Endodermal cell (in vitro differentiated cells): ENCODE measurements around the gene ADIG. TPM values are rescaled to one million over a fixed set of nuclear protein-coding genes. Genes with fewer than 3 reads are reported as not detected.

Experiments
- DNase-seq: peaks from one replicate; pipeline ENCODE4 v3.0.0-alpha.2; 2017
- H3K27ac ChIP-seq: 2 replicates; pipeline ENCODE4 v1.5.1; 2013; ENCODE audit warnings: mild to moderate bottlenecking, low read depth, low read length, moderate library complexity
- H3K27me3 ChIP-seq: 2 replicates; pipeline ENCODE4 v1.6.1; 2013; ENCODE audit warnings: mild to moderate bottlenecking, low read length, moderate library complexity; ENCODE audit not compliant: insufficient read depth, control insufficient read depth, poor library complexity, severe bottlenecking
- H3K36me3 ChIP-seq: 2 replicates; pipeline ENCODE4 v1.7.0; 2013; ENCODE audit warnings: mild to moderate bottlenecking, low read length, moderate library complexity; ENCODE audit not compliant: control insufficient read depth, insufficient read depth
- H3K4me1 ChIP-seq: one replicate; pipeline ENCODE4 v1.7.0; 2013; ENCODE audit warnings: low read length; ENCODE audit not compliant: control insufficient read depth, insufficient read depth
- H3K4me3 ChIP-seq: 2 replicates; pipeline ENCODE4 v1.5.1; 2013; ENCODE audit warnings: mild to moderate bottlenecking, low read length, moderate library complexity
- H3K9ac ChIP-seq: 2 replicates; pipeline ENCODE4 v1.6.1; 2013; ENCODE audit warnings: mild to moderate bottlenecking, low read length, moderate library complexity; ENCODE audit not compliant: poor library complexity, severe bottlenecking; ENCODE audit errors: extremely low read depth
- H3K9me3 ChIP-seq: 2 replicates; pipeline ENCODE4 v1.6.1; 2013; ENCODE audit warnings: mild to moderate bottlenecking, low read length, moderate library complexity; ENCODE audit not compliant: control insufficient read depth
- H3K27ac Mint-ChIP-seq: 2 replicates; pipeline ENCODE4 v1.8.0; 2020; ENCODE audit warnings: mixed read lengths
- H3K27me3 Mint-ChIP-seq: 2 replicates; pipeline ENCODE4 v1.8.0; 2021; ENCODE audit warnings: mild to moderate bottlenecking, mixed read lengths; ENCODE audit not compliant: insufficient read depth
- H3K36me3 Mint-ChIP-seq: 2 replicates; pipeline ENCODE4 v1.8.0; 2020; ENCODE audit warnings: low read depth, mixed read lengths
- H3K4me1 Mint-ChIP-seq: 2 replicates; pipeline ENCODE4 v1.8.0; 2020; ENCODE audit warnings: mixed read lengths
- H3K4me3 Mint-ChIP-seq: 2 replicates; pipeline ENCODE4 v1.8.0; 2020; ENCODE audit warnings: mild to moderate bottlenecking, moderate library complexity, mixed read lengths
- H3K9me3 Mint-ChIP-seq: 2 replicates; pipeline ENCODE4 v1.8.0; 2020; ENCODE audit warnings: mild to moderate bottlenecking, mixed read lengths
- CTCF ChIP-seq: fragments of 200-600 bp; sonication (generic); conservative IDR thresholded peaks from 2 replicates; pipeline ENCODE4 v1.5.0; 2021; ENCODE audit warnings: antibody characterized with exemption, mild to moderate bottlenecking
- WGBS, 2 experiments: methylation state at CpG; one replicate each; pipeline versions ENCODE4 v1.1.5 to v1.1.7; 2013; ENCODE audit warnings: missing lambda C conversion rate in 2 of 2, mixed read lengths in 1 of 2; ENCODE audit not compliant: insufficient coverage in 1 of 2, insufficient read length in 1 of 2; 5-methylcytosine and 5-hydroxymethylcytosine counted together
- total RNA-seq, 2 donors: library from RNA; stranded (reverse); fragmentation: NEBNext Ultra II Directional in 1 of 2; extraction: Animal tissue kit (Norgen Biotek cat#: 25700) in 1 of 2; gene quantifications; 2 replicates in 1 of 2; 3 replicates in 1 of 2; pipeline ENCODE4 v1.2.1, GENCODE V29; 2021

ADIG gene
- total RNA-seq, 2 donors from 2014 or later: not detected

DNA sequence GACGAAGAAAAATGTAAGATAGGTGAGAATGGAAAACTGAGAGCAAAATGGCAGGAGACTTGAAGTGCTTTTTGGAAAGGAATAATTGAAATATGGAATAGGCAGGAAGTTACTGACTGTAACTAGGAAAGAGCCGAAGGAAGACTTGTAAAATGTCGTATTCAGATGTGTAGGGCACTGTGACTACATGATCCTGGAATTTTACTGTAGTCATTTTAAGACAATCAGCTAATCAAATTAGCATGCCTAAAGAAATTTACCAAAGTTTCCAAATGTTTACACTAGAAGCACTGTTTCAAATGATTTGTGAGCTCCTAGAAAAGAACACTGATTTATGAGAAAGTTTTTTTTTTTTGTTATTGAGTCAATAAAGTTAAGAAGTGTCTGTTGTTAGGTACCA is 21.2 kb upstream of the ADIG start:
- Mint-ChIP-seq H3K4me3 (no peak overlapping the region), H3K4me1 (peaks cover 35% of the 10 kb centered on the region), H3K27ac (peak overlapping the region; percentile 90), H3K27me3 (no peaks in the 10 kb centered on the region), H3K36me3 (peaks cover 58% of the 10 kb centered on the region), H3K9me3 (no peaks in the 10 kb centered on the region)
- Histone ChIP-seq H3K36me3 (peaks cover 78% of the 10 kb centered on the region), H3K9ac (no peak overlapping the region), H3K9me3 (peaks cover 7% of the 10 kb centered on the region), H3K27ac (no peak overlapping the region), H3K4me3 (peak overlapping the region; percentile 53), H3K27me3 (no peaks in the 10 kb centered on the region), H3K4me1 (peaks cover 4% of the 10 kb centered on the region)
- DNase-seq: no peak
- no peak for TF ChIP-seq CTCF
- 81 to 82% methylated on average over 3 of the region's 3 CpGs for WGBS, 2 experiments

DNA sequence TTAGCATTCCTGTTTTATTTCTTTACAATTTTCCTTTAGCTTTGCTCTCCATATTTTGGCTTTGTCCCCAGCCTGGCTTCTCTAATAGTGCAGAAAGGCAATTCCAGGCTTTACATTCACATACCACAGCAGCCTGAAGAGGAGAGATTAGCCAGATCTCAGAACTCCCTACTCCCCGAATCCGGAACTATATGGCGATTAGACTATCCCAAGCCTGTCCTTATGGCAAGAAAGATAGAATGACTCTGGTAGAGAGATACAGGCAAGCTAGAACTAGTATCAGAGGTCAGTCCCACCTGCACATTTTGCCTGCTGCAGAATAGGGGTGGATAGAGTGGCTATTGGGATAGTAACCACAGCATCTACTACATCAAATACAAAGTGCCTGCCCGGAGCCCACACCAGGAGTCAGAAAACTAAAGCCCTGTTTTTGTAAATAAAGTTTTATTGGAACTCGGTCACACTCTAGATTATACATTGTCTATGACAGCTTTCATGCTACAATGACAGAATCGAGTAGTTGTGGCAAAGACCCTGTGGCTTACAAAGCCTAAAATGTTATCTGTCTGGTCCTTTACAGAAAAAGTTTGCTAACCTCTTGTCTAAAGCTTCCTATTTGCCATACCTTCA is 17.1 kb upstream of the ADIG start:
- no peak for DNase-seq
- WGBS, 2 experiments: 97% methylated on average over 3 to 6 of the region's 6 CpGs
- no peak overlapping the region for H3K4me3 Mint-ChIP-seq

DNA sequence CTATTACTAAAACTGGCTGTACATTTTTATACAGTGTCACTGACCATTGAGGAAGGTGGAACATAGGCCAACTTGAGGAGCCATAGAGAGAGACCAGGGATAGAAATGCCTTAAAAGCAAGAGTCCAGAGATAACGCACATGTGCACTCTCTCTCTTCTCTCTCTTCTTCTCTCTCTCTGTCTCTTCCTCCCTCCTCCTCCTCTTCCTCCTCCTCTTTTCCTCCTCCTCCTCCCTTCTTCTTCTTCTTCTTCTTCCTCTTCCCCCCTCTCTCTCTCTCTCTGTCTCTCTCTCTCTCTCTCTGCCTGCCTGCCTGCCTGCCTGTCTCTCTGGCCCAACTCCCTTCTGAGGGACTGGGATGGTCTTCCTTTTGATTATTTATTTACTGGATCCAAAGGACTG is 16.3 kb upstream of the ADIG start:
- Mint-ChIP-seq H3K9me3 (no peaks in the 10 kb centered on the region), H3K27ac (no peak overlapping the region), H3K4me3 (no peak overlapping the region), H3K36me3 (peaks cover 39% of the 10 kb centered on the region), H3K27me3 (no peaks in the 10 kb centered on the region), H3K4me1 (peaks cover 49% of the 10 kb centered on the region)
- peaks cover 60% of the 10 kb centered on the region for H3K36me3 ChIP-seq
- H3K27me3 ChIP-seq: no peaks in the 10 kb centered on the region
- no peak overlapping the region for H3K27ac ChIP-seq
- no peak for TF ChIP-seq CTCF
- peaks cover 4% of the 10 kb centered on the region for H3K9me3 ChIP-seq
- 100% methylated on average over 1 of the region's 1 CpG for WGBS, 2 experiments
- H3K9ac ChIP-seq: no peak overlapping the region
- no peak overlapping the region for H3K4me3 ChIP-seq
- DNase-seq: no peak
- H3K4me1 ChIP-seq: peaks cover 13% of the 10 kb centered on the region

More for the DNA sequence above, 17.1 kb upstream of the ADIG start:
- Mint-ChIP-seq H3K27ac (no peak overlapping the region), H3K27me3 (no peaks in the 10 kb centered on the region), H3K9me3 (no peaks in the 10 kb centered on the region), H3K36me3 (peaks cover 41% of the 10 kb centered on the region), H3K4me1 (peaks cover 55% of the 10 kb centered on the region)
- Histone ChIP-seq H3K9ac (no peak overlapping the region), H3K36me3 (peaks cover 59% of the 10 kb centered on the region), H3K27ac (no peak overlapping the region), H3K9me3 (peaks cover 4% of the 10 kb centered on the region), H3K4me3 (no peak overlapping the region), H3K27me3 (no peaks in the 10 kb centered on the region), H3K4me1 (peaks cover 13% of the 10 kb centered on the region)
- no peak for TF ChIP-seq CTCF
